ENCODE results near the gene TXNL4B.

DNA sequence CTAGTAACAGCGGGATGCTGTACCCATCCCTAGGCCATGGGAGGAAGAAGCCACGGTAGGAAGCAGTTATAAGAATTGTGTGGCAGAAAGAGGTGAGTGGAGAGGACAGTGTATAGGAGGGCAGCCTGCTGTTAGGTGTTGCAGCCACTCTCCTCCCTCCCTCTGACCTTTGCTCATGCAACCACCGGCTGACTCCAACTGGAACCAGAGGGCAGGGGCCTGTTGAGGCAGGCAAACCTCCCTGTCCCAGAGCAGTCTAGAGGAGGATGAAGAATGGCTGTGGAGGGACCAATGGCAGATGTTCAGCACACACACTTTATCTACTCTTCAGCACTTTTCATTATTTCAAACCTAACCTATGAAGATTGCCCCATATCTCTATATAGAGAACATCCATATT is 2.2 kb downstream of the TXNL4B start:
- TF ChIP-seq TAF1 (conservative IDR thresholded peaks at IDR 0.05), result no peak
- TF ChIP-seq, protein P1, sequence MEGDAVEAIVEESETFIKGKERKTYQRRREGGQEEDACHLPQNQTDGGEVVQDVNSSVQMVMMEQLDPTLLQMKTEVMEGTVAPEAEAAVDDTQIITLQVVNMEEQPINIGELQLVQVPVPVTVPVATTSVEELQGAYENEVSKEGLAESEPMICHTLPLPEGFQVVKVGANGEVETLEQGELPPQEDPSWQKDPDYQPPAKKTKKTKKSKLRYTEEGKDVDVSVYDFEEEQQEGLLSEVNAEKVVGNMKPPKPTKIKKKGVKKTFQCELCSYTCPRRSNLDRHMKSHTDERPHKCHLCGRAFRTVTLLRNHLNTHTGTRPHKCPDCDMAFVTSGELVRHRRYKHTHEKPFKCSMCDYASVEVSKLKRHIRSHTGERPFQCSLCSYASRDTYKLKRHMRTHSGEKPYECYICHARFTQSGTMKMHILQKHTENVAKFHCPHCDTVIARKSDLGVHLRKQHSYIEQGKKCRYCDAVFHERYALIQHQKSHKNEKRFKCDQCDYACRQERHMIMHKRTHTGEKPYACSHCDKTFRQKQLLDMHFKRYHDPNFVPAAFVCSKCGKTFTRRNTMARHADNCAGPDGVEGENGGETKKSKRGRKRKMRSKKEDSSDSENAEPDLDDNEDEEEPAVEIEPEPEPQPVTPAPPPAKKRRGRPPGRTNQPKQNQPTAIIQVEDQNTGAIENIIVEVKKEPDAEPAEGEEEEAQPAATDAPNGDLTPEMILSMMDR (IDR thresholded peaks at IDR 0.05; ENCODE audit: low read depth, low read length, missing input control), result no peak
- TF ChIP-seq, protein P2, sequence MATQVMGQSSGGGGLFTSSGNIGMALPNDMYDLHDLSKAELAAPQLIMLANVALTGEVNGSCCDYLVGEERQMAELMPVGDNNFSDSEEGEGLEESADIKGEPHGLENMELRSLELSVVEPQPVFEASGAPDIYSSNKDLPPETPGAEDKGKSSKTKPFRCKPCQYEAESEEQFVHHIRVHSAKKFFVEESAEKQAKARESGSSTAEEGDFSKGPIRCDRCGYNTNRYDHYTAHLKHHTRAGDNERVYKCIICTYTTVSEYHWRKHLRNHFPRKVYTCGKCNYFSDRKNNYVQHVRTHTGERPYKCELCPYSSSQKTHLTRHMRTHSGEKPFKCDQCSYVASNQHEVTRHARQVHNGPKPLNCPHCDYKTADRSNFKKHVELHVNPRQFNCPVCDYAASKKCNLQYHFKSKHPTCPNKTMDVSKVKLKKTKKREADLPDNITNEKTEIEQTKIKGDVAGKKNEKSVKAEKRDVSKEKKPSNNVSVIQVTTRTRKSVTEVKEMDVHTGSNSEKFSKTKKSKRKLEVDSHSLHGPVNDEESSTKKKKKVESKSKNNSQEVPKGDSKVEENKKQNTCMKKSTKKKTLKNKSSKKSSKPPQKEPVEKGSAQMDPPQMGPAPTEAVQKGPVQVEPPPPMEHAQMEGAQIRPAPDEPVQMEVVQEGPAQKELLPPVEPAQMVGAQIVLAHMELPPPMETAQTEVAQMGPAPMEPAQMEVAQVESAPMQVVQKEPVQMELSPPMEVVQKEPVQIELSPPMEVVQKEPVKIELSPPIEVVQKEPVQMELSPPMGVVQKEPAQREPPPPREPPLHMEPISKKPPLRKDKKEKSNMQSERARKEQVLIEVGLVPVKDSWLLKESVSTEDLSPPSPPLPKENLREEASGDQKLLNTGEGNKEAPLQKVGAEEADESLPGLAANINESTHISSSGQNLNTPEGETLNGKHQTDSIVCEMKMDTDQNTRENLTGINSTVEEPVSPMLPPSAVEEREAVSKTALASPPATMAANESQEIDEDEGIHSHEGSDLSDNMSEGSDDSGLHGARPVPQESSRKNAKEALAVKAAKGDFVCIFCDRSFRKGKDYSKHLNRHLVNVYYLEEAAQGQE (IDR thresholded peaks at IDR 0.05), result peak; percentile 33
- TF ChIP-seq RXRA (IDR thresholded peaks at IDR 0.05), result peak; percentile 63 to 73
- TF ChIP-seq RAD21 (IDR thresholded peaks at IDR 0.05), result peak in 1 of 2 donors; percentile 33
- no peak for TF ChIP-seq ZBTB33 (IDR thresholded peaks at IDR 0.05)
- TF ChIP-seq EGR1 (IDR thresholded peaks at IDR 0.05; ENCODE audit: low read depth in 2 of 2), result no peak
- no peak for TF ChIP-seq NR2F2 (IDR thresholded peaks at IDR 0.05)
- TF ChIP-seq HNF4A (conservative IDR thresholded peaks at IDR 0.05), result peak; percentile 76 to 83
- peak; percentile 59 for TF ChIP-seq YY1 (IDR thresholded peaks at IDR 0.05)
- peak in 1 of 2 donors; percentile 52 for TF ChIP-seq GABPA (IDR thresholded peaks at IDR 0.05 in 1 of 2, conservative IDR thresholded peaks at IDR 0.05 in 1 of 2)
